GM06990 (cell line): Measurements from ENCODE around the gene APOC1.

Experiments used
- DNase-seq: peaks from one replicate; pipeline ENCODE4 v3.0.0-alpha.2; 2011; ENCODE audit not compliant: insufficient read length; ENCODE audit errors: extremely low read depth
- H3K27me3 ChIP-seq: replicated peaks from 2 replicates; pipeline ENCODE4 v1.6.0; 2011; ENCODE audit warnings: low read length; ENCODE audit not compliant: control insufficient read depth, insufficient read depth
- H3K36me3 ChIP-seq: 2 replicates; pipeline ENCODE4 v1.5.1; 2011; ENCODE audit warnings: low read length; ENCODE audit not compliant: control insufficient read depth, insufficient read depth
- H3K4me3 ChIP-seq: replicated peaks from 2 replicates; pipeline ENCODE4 v1.5.1; 2011; ENCODE audit warnings: low read depth, mild to moderate bottlenecking, control low read depth, low read length
- CTCF ChIP-seq: IDR thresholded peaks from 2 replicates; pipeline ENCODE4 v1.5.1; 2011; ENCODE audit warnings: low read length, control low read depth, mild to moderate bottlenecking, inconsistent platforms; ENCODE audit not compliant: insufficient read depth, poor library complexity, severe bottlenecking

APOC1 gene

DNA sequence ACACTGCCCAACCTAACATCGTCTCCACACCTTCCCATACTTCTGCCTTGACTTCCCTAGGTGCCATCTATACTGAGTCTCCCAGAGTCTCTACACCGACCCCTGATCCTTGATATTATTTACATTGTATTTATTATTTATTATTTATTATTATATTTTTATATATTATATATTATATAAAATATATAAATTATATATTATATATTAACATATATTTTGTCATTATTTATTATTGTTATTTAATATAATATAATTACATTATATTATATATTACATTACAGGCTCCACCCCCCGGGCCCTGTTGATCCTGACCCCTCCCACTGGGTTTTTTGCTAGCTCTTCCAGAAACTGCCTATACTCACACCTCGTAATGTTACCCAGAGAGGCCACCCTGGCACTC is 41.7 kb upstream of the APOC1 start:
- H3K27me3 ChIP-seq: no peaks in the 10 kb centered on the region; the same call in none of the 2 replicates
- H3K36me3 ChIP-seq: no peaks in the 10 kb centered on the region

DNA sequence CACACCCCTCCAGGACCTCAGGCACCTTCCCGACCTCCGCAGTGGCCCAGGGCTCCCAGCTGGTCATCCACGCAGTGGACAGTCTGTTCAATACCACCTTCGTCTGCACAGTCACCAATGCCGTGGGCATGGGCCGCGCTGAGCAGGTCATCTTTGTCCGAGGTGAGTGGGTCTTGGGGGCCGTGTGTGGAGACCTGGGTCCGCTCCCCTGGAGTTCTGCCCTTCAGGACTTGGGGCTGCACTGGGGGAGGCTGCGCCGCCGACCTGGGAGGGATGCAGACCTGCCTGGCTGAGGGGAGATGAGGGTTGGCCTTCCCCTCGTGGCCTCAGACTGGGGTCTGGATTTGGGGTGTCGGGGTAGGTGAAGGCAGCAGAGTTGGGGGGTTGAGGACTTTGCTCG is 40.1 kb upstream of the APOC1 start:
- H3K27me3 ChIP-seq: no peaks in the 10 kb centered on the region; the same call in none of the 2 replicates
- no peaks in the 10 kb centered on the region for H3K36me3 ChIP-seq
- H3K4me3 ChIP-seq: no peak overlapping the region
- no peak for TF ChIP-seq CTCF
- DNase-seq: no peak

More for the DNA sequence above, 41.7 kb upstream of the APOC1 start:
- H3K4me3 ChIP-seq: no peak overlapping the region
- TF ChIP-seq CTCF: no peak
- DNase-seq: no peak

DNA sequence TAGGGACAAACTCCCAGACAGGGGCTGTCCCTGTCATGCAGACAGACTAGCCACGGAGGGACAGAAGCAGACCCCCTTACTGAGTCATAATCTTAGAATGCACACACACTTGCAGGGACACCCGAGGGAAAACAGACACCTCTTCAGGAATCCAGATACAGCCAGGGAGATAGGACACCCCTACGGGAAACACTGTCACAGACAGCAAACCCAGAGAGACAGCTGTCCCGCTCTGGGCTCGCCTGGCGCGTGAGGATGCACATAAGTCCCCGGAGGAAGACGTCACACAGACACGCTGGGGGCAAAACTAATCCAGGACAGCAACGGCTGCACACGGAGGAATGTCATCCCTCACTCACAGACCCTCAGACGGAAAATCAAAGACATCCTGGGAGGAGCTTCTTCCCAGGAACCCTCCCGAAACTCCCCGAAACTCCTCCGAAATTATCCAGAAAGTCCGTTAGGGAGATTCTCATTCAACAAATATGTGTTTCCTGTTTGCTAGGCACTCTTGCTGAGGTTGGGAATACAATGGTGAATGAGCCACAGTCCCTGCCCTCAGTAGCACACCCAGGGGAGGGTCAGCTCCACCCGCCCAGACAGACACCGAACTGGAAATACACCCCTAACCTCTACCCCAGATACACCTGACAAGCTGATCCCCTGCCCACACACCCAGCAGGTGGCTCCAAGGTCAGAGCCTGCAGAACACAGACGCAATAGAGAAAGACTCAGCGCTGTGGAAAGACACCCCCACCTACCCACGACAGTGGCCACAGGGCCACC is 38.5 kb upstream of the APOC1 start:
- no peak for DNase-seq
- no peaks in the 10 kb centered on the region for H3K36me3 ChIP-seq
- no peak overlapping the region for H3K4me3 ChIP-seq
- TF ChIP-seq CTCF: no peak
- H3K27me3 ChIP-seq: no peaks in the 10 kb centered on the region; the same call in none of the 2 replicates

- no peaks in the 10 kb centered on the region for H3K36me3 ChIP-seq
- DNase-seq: no peak
- no peaks in the 10 kb centered on the region; the same call in none of the 2 replicates for H3K27me3 ChIP-seq
- no peak for TF ChIP-seq CTCF
- no peak overlapping the region for H3K4me3 ChIP-seq
Observed at GRCh38 chr19:44876930-44877535, 37.4 kb upstream of the APOC1 start.

GRCh38 chr19:44878120-44878865 is 36.1 kb upstream of the APOC1 start:
- no peaks in the 10 kb centered on the region for H3K36me3 ChIP-seq
- DNase-seq: no peak
- no peak for TF ChIP-seq CTCF

More at GRCh38 chr19:44878120-44878865, 36.1 kb upstream of the APOC1 start:
- Histone ChIP-seq H3K27me3 (no peaks in the 10 kb centered on the region; the same call in none of the 2 replicates), H3K4me3 (no peak overlapping the region)
